CD8-positive, alpha-beta memory T cell (primary cell): ENCODE data around the gene NIPBL. TPM values are rescaled to one million over a fixed set of nuclear protein-coding genes. Genes with fewer than 3 reads are reported as not detected.
"Not testable (repeated sequence)": the region's sequence is repeated elsewhere in the genome, so short reads cannot be mapped to it uniquely, and the experiment has no call there.

ENCODE experiments used
- CTCF ChIA-PET: fragments of 350-600 bp; sonication (Branson Sonifier 250); formaldehyde crosslinking; loops from one replicate; lab custom pipeline; 2021; ENCODE audit warnings: antibody characterized with exemption; lab: Charles Lee
- POLR2A ChIA-PET: fragments of 350-600 bp; sonication (Branson Sonifier 250); formaldehyde crosslinking; loops from one replicate; lab custom pipeline; 2021; ENCODE audit warnings: antibody characterized with exemption; lab: Charles Lee
- DNase-seq, 5 donors: peaks; one replicate each; pipeline versions ENCODE4 v3.0.0 to v3.0.0-alpha.2; 2020 to 2022; ENCODE audit warnings: mixed read lengths in 1 of 5
- H3K27ac ChIP-seq: one replicate; pipeline ENCODE4 v1.7.0; 2013; ENCODE audit warnings: low read depth, mild to moderate bottlenecking, low read length, moderate library complexity
- H3K27me3 ChIP-seq: 2 replicates; pipeline ENCODE4 v1.7.0; 2013; ENCODE audit warnings: low read length, mild to moderate bottlenecking; ENCODE audit not compliant: insufficient read depth, poor library complexity, severe bottlenecking
- H3K36me3 ChIP-seq: 2 replicates; pipeline ENCODE4 v1.7.0; 2013; ENCODE audit warnings: mild to moderate bottlenecking, low read length, moderate library complexity; ENCODE audit not compliant: insufficient read depth
- H3K4me1 ChIP-seq: 2 replicates; pipeline ENCODE4 v1.7.0; 2013; ENCODE audit warnings: mild to moderate bottlenecking, low read length, moderate library complexity; ENCODE audit not compliant: insufficient read depth
- H3K4me3 ChIP-seq: 2 replicates; pipeline ENCODE4 v1.7.0; 2013; ENCODE audit warnings: mild to moderate bottlenecking, low read length
- H3K9me3 ChIP-seq: 2 replicates; pipeline ENCODE4 v1.7.0; 2013; ENCODE audit warnings: mild to moderate bottlenecking, low read length
- H3K27ac Mint-ChIP-seq, 8 donors: one replicate each; pipeline ENCODE4 v1.8.0; 2020 to 2021; ENCODE audit warnings: mixed read lengths in 8 of 8, mild to moderate bottlenecking in 6 of 8, inconsistent platforms in 3 of 8, moderate library complexity in 3 of 8
- H3K27me3 Mint-ChIP-seq, 2 donors: one replicate each; pipeline ENCODE4 v1.8.0; 2020 to 2021; ENCODE audit warnings: mixed read lengths in 2 of 2, mild to moderate bottlenecking in 1 of 2, moderate library complexity in 1 of 2
- H3K36me3 Mint-ChIP-seq, 3 donors: one replicate each; pipeline ENCODE4 v1.8.0; 2020 to 2021; ENCODE audit warnings: mixed read lengths in 3 of 3, inconsistent platforms in 1 of 3, mild to moderate bottlenecking in 1 of 3
- H3K4me1 Mint-ChIP-seq, 3 donors: one replicate each; pipeline ENCODE4 v1.8.0; 2020 to 2021; ENCODE audit warnings: mixed read lengths in 3 of 3, inconsistent platforms in 1 of 3, mild to moderate bottlenecking in 1 of 3
- H3K4me3 Mint-ChIP-seq, 7 donors: one replicate each; pipeline ENCODE4 v1.8.0; 2020 to 2021; ENCODE audit warnings: mixed read lengths in 7 of 7, mild to moderate bottlenecking in 6 of 7, moderate library complexity in 4 of 7, inconsistent platforms in 2 of 7
- H3K9me3 Mint-ChIP-seq, 5 donors: one replicate each; pipeline ENCODE4 v1.8.0; 2020 to 2022; ENCODE audit warnings: mixed read lengths in 5 of 5, mild to moderate bottlenecking in 3 of 5, moderate library complexity in 2 of 5, inconsistent platforms in 1 of 5
- polyA plus RNA-seq: library from polyadenylated mRNA; unstranded; fragments of 300-500 nt; fragmentation: Illumina TruSeq; gene quantifications from one replicate; pipeline ENCODE4 v1.2.3, GENCODE V29; 2021
- total RNA-seq, 2 experiments: library from RNA; stranded (reverse); gene quantifications; one replicate each; pipeline ENCODE4 v1.2.3, GENCODE V29; 2021

The NIPBL gene
- total and polyA plus RNA-seq, 3 experiments from 2014 or later = 36.4 to 55.0 (median 47.3) TPM

GRCh38 chr5:36886791-36887190, 10.2 kb downstream of the NIPBL start:
- no peaks in the 10 kb centered on the region for H3K36me3 ChIP-seq
- H3K4me1 Mint-ChIP-seq = peaks cover 68 to 88% (median 75%) of the 10 kb centered on the region in 3 donors
- peaks cover 6 to 28% (median 14%) of the 10 kb centered on the region in 3 donors for H3K36me3 Mint-ChIP-seq
- POLR2A ChIA-PET = interaction anchor here (0.7 kb wide), 1 partner anchor 10 kb away, joined by 3 read pairs; no protein-coding TSS in a partner anchor
- peaks cover 0 to 2% of the 10 kb centered on the region in 2 donors for H3K27me3 Mint-ChIP-seq
- CTCF ChIA-PET = no interaction called here
- H3K27me3 ChIP-seq = no peaks in the 10 kb centered on the region
- no peak overlapping the region for H3K27ac ChIP-seq
- DNase-seq = no peak
- peak overlapping the region in 4 of 8 donors; percentile 4 to 58 (median 32) for H3K27ac Mint-ChIP-seq
- H3K4me3 ChIP-seq = no peak overlapping the region
- peaks cover 0 to 2% (median 0%) of the 10 kb centered on the region in 5 donors for H3K9me3 Mint-ChIP-seq
- peaks cover 58% of the 10 kb centered on the region for H3K4me1 ChIP-seq
- no peaks in the 10 kb centered on the region for H3K9me3 ChIP-seq
- H3K4me3 Mint-ChIP-seq = peak overlapping the region in 4 of 7 donors; percentile 2 to 19 (median 12)

- Mint-ChIP-seq H3K27ac (peak overlapping the region in 5 of 8 donors; percentile 8 to 46 (median 19)), H3K4me3 (peak overlapping the region in 4 of 7 donors; percentile 2 to 15 (median 7)), H3K36me3 (peaks cover 10 to 32% (median 14%) of the 10 kb centered on the region in 3 donors), H3K27me3 (peaks cover 0 to 2% of the 10 kb centered on the region in 2 donors), H3K9me3 (peaks cover 0 to 2% (median 0%) of the 10 kb centered on the region in 5 donors), H3K4me1 (peaks cover 61 to 86% (median 72%) of the 10 kb centered on the region in 3 donors)
- CTCF ChIA-PET = no interaction called here
- Histone ChIP-seq H3K4me1 (peaks cover 50% of the 10 kb centered on the region), H3K27me3 (no peaks in the 10 kb centered on the region), H3K9me3 (no peaks in the 10 kb centered on the region), H3K4me3 (no peak overlapping the region), H3K27ac (no peak overlapping the region), H3K36me3 (no peaks in the 10 kb centered on the region)
- POLR2A ChIA-PET = no interaction called here
- no peak for DNase-seq
Observed at GRCh38 chr5:36887532-36887931, 11.0 kb downstream of the NIPBL start.

GRCh38 chr5:36888303-36888702, 11.7 kb downstream of the NIPBL start:
- CTCF ChIA-PET = no interaction called here
- POLR2A ChIA-PET = no interaction called here
- DNase-seq = no peak
- Mint-ChIP-seq H3K36me3 (peaks cover 10 to 33% (median 14%) of the 10 kb centered on the region in 3 donors), H3K27ac (no peak overlapping the region), H3K9me3 (peaks cover 0 to 2% (median 0%) of the 10 kb centered on the region in 5 donors), H3K4me1 (peaks cover 61 to 85% (median 75%) of the 10 kb centered on the region in 3 donors), H3K27me3 (peaks cover 0 to 2% of the 10 kb centered on the region in 2 donors), H3K4me3 (peak overlapping the region in 1 of 7 donors; percentile 8)
- no peaks in the 10 kb centered on the region for H3K9me3 ChIP-seq
- no peaks in the 10 kb centered on the region for H3K36me3 ChIP-seq
- H3K27me3 ChIP-seq = no peaks in the 10 kb centered on the region
- H3K4me3 ChIP-seq = no peak overlapping the region
- peaks cover 48% of the 10 kb centered on the region for H3K4me1 ChIP-seq
- no peak overlapping the region for H3K27ac ChIP-seq

GRCh38 chr5:36889264-36889663, 12.7 kb downstream of the NIPBL start:
- CTCF ChIA-PET = interaction anchor here (0.8 kb wide), 1 partner anchor 13 kb away, joined by 3 read pairs; the partner anchor contains the start of gene NIPBL
- H3K4me3 Mint-ChIP-seq = peak overlapping the region in 2 of 7 donors; percentile 16 to 17
- POLR2A ChIA-PET = no interaction called here

GRCh38 chr5:36891266-36891665, 14.7 kb downstream of the NIPBL start:
- H3K9me3 Mint-ChIP-seq = peaks cover 0 to 2% (median 0%) of the 10 kb centered on the region in 5 donors
- no peak overlapping the region for H3K4me3 Mint-ChIP-seq
- POLR2A ChIA-PET = no interaction called here
- Histone ChIP-seq H3K36me3 (no peaks in the 10 kb centered on the region), H3K27ac (no peak overlapping the region), H3K27me3 (no peaks in the 10 kb centered on the region), H3K4me1 (peaks cover 50% of the 10 kb centered on the region), H3K9me3 (no peaks in the 10 kb centered on the region), H3K4me3 (no peak overlapping the region)
- CTCF ChIA-PET = no interaction called here
- H3K36me3 Mint-ChIP-seq = peaks cover 10 to 24% (median 14%) of the 10 kb centered on the region in 3 donors
- peaks cover 67 to 89% (median 84%) of the 10 kb centered on the region in 3 donors for H3K4me1 Mint-ChIP-seq
- H3K27ac Mint-ChIP-seq = peak overlapping the region in 1 of 8 donors; percentile 11
- H3K27me3 Mint-ChIP-seq = peaks cover 0 to 2% of the 10 kb centered on the region in 2 donors
- no peak for DNase-seq

More at GRCh38 chr5:36889264-36889663, 12.7 kb downstream of the NIPBL start:
- H3K27me3 ChIP-seq = no peaks in the 10 kb centered on the region
- peaks cover 55% of the 10 kb centered on the region for H3K4me1 ChIP-seq
- no peak for DNase-seq
- no peaks in the 10 kb centered on the region for H3K9me3 ChIP-seq
- no peak overlapping the region for H3K27ac ChIP-seq
- no peak overlapping the region for H3K27ac Mint-ChIP-seq
- no peaks in the 10 kb centered on the region for H3K36me3 ChIP-seq
- no peak overlapping the region for H3K4me3 ChIP-seq
- H3K27me3 Mint-ChIP-seq = peaks cover 0 to 2% of the 10 kb centered on the region in 2 donors
- peaks cover 10 to 33% (median 12%) of the 10 kb centered on the region in 3 donors for H3K36me3 Mint-ChIP-seq
- H3K9me3 Mint-ChIP-seq = peaks cover 0 to 2% (median 0%) of the 10 kb centered on the region in 5 donors
- H3K4me1 Mint-ChIP-seq = peaks cover 64 to 86% (median 79%) of the 10 kb centered on the region in 3 donors

- H3K9me3 ChIP-seq, POLR2A ChIA-PET, H3K4me3 Mint-ChIP-seq, DNase-seq, H3K27me3 Mint-ChIP-seq, H3K9me3 Mint-ChIP-seq, H3K27ac ChIP-seq, H3K27me3 ChIP-seq, H3K27ac Mint-ChIP-seq, H3K36me3 ChIP-seq, H3K4me3 ChIP-seq, CTCF ChIA-PET: not testable (repeated sequence)
- H3K4me1 ChIP-seq = peaks cover 40% of the 10 kb centered on the region
- Mint-ChIP-seq H3K4me1 (peaks cover 65 to 87% (median 82%) of the 10 kb centered on the region in 3 donors), H3K36me3 (peaks cover 10 to 21% (median 14%) of the 10 kb centered on the region in 3 donors)
Observed at GRCh38 chr5:36892085-36892830, 15.7 kb downstream of the NIPBL start.

GRCh38 chr5:36894954-36895353, 18.4 kb downstream of the NIPBL start:
- Histone ChIP-seq H3K36me3 (no peaks in the 10 kb centered on the region), H3K27ac (no peak overlapping the region), H3K4me1 (peaks cover 29% of the 10 kb centered on the region), H3K4me3 (no peak overlapping the region), H3K27me3 (no peaks in the 10 kb centered on the region), H3K9me3 (no peaks in the 10 kb centered on the region)
- H3K27ac Mint-ChIP-seq = peak overlapping the region in 1 of 8 donors; percentile 16
- H3K27me3 Mint-ChIP-seq = peaks cover 0 to 2% of the 10 kb centered on the region in 2 donors
- peaks cover 0 to 2% (median 0%) of the 10 kb centered on the region in 5 donors for H3K9me3 Mint-ChIP-seq
- no peak for DNase-seq
- H3K36me3 Mint-ChIP-seq = peaks cover 10 to 16% (median 10%) of the 10 kb centered on the region in 3 donors
- POLR2A ChIA-PET = no interaction called here
- peaks cover 62 to 86% (median 79%) of the 10 kb centered on the region in 3 donors for H3K4me1 Mint-ChIP-seq
- CTCF ChIA-PET = no interaction called here
- H3K4me3 Mint-ChIP-seq = peak overlapping the region in 1 of 7 donors; percentile 4

- DNase-seq = no peak
- POLR2A ChIA-PET = no interaction called here
- Mint-ChIP-seq H3K4me3 (peak overlapping the region in 2 of 7 donors; percentile 9 to 12), H3K36me3 (peaks cover 7 to 9% (median 8%) of the 10 kb centered on the region in 3 donors), H3K27ac (no peak overlapping the region), H3K4me1 (peaks cover 64 to 85% (median 84%) of the 10 kb centered on the region in 3 donors), H3K27me3 (peaks cover 0 to 2% of the 10 kb centered on the region in 2 donors), H3K9me3 (peaks cover 0 to 1% (median 0%) of the 10 kb centered on the region in 5 donors)
- H3K4me1 ChIP-seq = peaks cover 29% of the 10 kb centered on the region
- H3K27ac ChIP-seq = no peak overlapping the region
- no peaks in the 10 kb centered on the region for H3K27me3 ChIP-seq
- no peak overlapping the region for H3K4me3 ChIP-seq
- no peaks in the 10 kb centered on the region for H3K9me3 ChIP-seq
- CTCF ChIA-PET = no interaction called here
- H3K36me3 ChIP-seq = no peaks in the 10 kb centered on the region
Observed at GRCh38 chr5:36896476-36896875, 19.9 kb downstream of the NIPBL start.
